NCI-H2171 treated with DMSO at 0.1 percent for 48 hours (cell line): Measurements from ENCODE around the gene ANKRD27.
"Not testable (repeated sequence)": the region's sequence is repeated elsewhere in the genome, so short reads cannot be mapped to it uniquely, and the experiment has no call there.

Source experiments
- DNase-seq: peaks from one replicate; lab custom pipeline; 2025; lab: John Stamatoyannopoulos, UW

ANKRD27 gene

GRCh38 chr19:32652894-32653598 is 21.9 kb downstream of the ANKRD27 start:
- DNase-seq = no peak

- not testable (repeated sequence) for DNase-seq
Measured at GRCh38 chr19:32652331-32652730, 22.6 kb downstream of the ANKRD27 start.

- no peak for DNase-seq
Measured at GRCh38 chr19:32651729-32652140, 23.2 kb downstream of the ANKRD27 start.

GRCh38 chr19:32650671-32651070 is 24.3 kb downstream of the ANKRD27 start:
- DNase-seq = no peak

GRCh38 chr19:32649751-32650150 is 25.2 kb downstream of the ANKRD27 start:
- DNase-seq = no peak

GRCh38 chr19:32647361-32647760 is 27.6 kb downstream of the ANKRD27 start:
- no peak for DNase-seq

- DNase-seq = no peak
Measured at GRCh38 chr19:32646556-32646955, 28.4 kb downstream of the ANKRD27 start.

- no peak for DNase-seq
Measured at GRCh38 chr19:32642771-32643170, 32.2 kb downstream of the ANKRD27 start.

GRCh38 chr19:32638625-32639024 is 36.4 kb downstream of the ANKRD27 start:
- DNase-seq = no peak

- DNase-seq = no peak
Measured at GRCh38 chr19:32637480-32637879, 37.5 kb downstream of the ANKRD27 start.

- DNase-seq = no peak
Measured at GRCh38 chr19:32631381-32631780, 43.6 kb downstream of the ANKRD27 start.

GRCh38 chr19:32630338-32630737 is 44.6 kb downstream of the ANKRD27 start:
- no peak for DNase-seq

- DNase-seq = no peak
Measured at GRCh38 chr19:32627714-32628270, 47.2 kb downstream of the ANKRD27 start.

GRCh38 chr19:32626969-32627368 is 48.0 kb downstream of the ANKRD27 start:
- no peak for DNase-seq

GRCh38 chr19:32624410-32624809 is 50.6 kb downstream of the ANKRD27 start:
- DNase-seq = no peak

- DNase-seq = no peak
Measured at GRCh38 chr19:32622002-32622401, 53.0 kb downstream of the ANKRD27 start.

GRCh38 chr19:32619051-32619685 is 55.8 kb downstream of the ANKRD27 start:
- DNase-seq = no peak

GRCh38 chr19:32615569-32615968 is 59.4 kb downstream of the ANKRD27 start:
- DNase-seq = no peak

- DNase-seq = peak; percentile 2
Measured at GRCh38 chr19:32614916-32615315, 60.1 kb downstream of the ANKRD27 start.

GRCh38 chr19:32613008-32613407 is 62.0 kb downstream of the ANKRD27 start:
- DNase-seq = no peak

GRCh38 chr19:32611161-32611560 is 63.8 kb downstream of the ANKRD27 start:
- peak; percentile 82 for DNase-seq

GRCh38 chr19:32607479-32607878 is 67.5 kb downstream of the ANKRD27 start:
- no peak for DNase-seq

- peak; percentile 62 for DNase-seq
Measured at GRCh38 chr19:32606289-32606688, 68.7 kb downstream of the ANKRD27 start.
